Vagina (tissue), 2 donors: ENCODE measurements around the gene DKK3. TPM values are rescaled to one million over a fixed set of nuclear protein-coding genes. Genes with fewer than 3 reads are reported as not detected.

Experiments
- DNase-seq, 2 donors: peaks; one replicate each; pipeline ENCODE4 v3.0.0-alpha.2; 2017; ENCODE audit errors: extremely low spot score in 2 of 2
- H3K27ac ChIP-seq: fragments of 200-600 bp; sonication (generic); one replicate; pipeline ENCODE4 v1.5.1; 2019
- H3K27me3 ChIP-seq: fragments of 200-600 bp; sonication (generic); one replicate; pipeline ENCODE4 v1.5.1; 2019
- H3K36me3 ChIP-seq, 2 donors: fragments of 200-600 bp; sonication (generic); one replicate each; pipeline ENCODE4 v1.5.1; 2017 to 2019
- H3K4me1 ChIP-seq: fragments of 200-600 bp; sonication (generic); one replicate; pipeline ENCODE4 v1.5.1; 2019
- H3K4me3 ChIP-seq, 2 donors: fragments of 200-600 bp; sonication (generic); 1 replicate in 1 of 2; 2 replicates in 1 of 2; pipeline ENCODE4 v1.5.1; 2016 to 2019
- H3K9me3 ChIP-seq: fragments of 200-600 bp; sonication (generic); one replicate; pipeline ENCODE4 v1.5.1; 2019
- POLR2A ChIP-seq, 2 donors: fragments of 450-650 bp; IDR thresholded peaks; one replicate each; pipeline ENCODE4 v1.6.1; 2017; ENCODE audit warnings: antibody characterized with exemption in 2 of 2, mild to moderate bottlenecking in 2 of 2, moderate library complexity in 2 of 2
- POLR2AphosphoS5 ChIP-seq, 2 donors: sonication (generic); formaldehyde crosslinking; IDR thresholded peaks; one replicate each; pipeline ENCODE4 v1.9.0; 2017; ENCODE audit warnings: antibody characterized with exemption in 2 of 2, mild to moderate bottlenecking in 2 of 2, low read depth in 1 of 2; ENCODE audit not compliant: insufficient read depth in 1 of 2
- intact Hi-C: fragments of 100-400 bp; cut with DNase I; formaldehyde crosslinking; loops from one replicate; pipeline ENCODE4 v1.15.1; 2023
- total RNA-seq: library from RNA; depleted of rRNA; stranded (reverse); fragments of >200 nt; gene quantifications from one replicate; pipeline ENCODE4 v1.2.3, GENCODE V29; 2016
- TF ChIP-seq, protein P1 (sequence below), 3 experiments: fragments of 450-650 bp in 2 of 3; fragments of 200-600 bp in 1 of 3; sonication (generic) in 1 of 3; IDR thresholded peaks; one replicate each; pipeline ENCODE4 v1.5.1; 2017 to 2019; ENCODE audit warnings: antibody characterized with exemption in 3 of 3, mild to moderate bottlenecking in 2 of 3, moderate library complexity in 2 of 3

DKK3 gene
- total RNA-seq, 1 donor from 2014 or later = 110 TPM

DNA sequence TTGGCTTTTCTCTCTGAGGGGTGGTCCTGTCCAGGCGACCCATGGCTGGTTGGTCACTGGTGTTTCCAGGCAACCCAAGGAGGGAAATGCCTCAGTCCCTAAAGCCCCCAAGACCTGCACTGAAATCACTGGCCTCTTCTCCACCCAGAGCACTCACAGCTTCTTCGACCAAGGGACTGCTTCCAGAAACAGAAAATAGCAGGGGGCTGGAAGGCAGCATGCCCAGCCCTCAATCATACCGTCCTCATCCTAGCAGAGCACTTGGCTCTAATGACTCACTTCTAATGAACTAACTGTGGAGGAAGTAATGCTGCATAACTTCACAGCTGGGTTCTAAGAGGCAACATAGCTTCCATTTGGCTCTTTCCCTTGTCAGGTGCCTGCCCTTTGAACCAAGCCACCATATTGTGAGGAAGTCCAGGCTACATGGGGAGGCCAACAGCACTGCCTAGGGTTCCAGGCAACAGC, 27.6 kb downstream of the DKK3 start:
- H3K27ac ChIP-seq = peak overlapping the region; percentile 72
- H3K4me3 ChIP-seq = no peak overlapping the region
- DNase-seq = peak in 1 of 2 donors; percentile 83
- H3K36me3 ChIP-seq = no peaks in the 10 kb centered on the region
- intact Hi-C loops = no loop called here
- TF ChIP-seq POLR2A (IDR thresholded peaks at IDR 0.05) (no peak), POLR2AphosphoS5 (IDR thresholded peaks at IDR 0.05; ENCODE audit: insufficient read depth in 1 of 2, low read depth in 1 of 2) (no peak)
- TF ChIP-seq, protein P1, sequence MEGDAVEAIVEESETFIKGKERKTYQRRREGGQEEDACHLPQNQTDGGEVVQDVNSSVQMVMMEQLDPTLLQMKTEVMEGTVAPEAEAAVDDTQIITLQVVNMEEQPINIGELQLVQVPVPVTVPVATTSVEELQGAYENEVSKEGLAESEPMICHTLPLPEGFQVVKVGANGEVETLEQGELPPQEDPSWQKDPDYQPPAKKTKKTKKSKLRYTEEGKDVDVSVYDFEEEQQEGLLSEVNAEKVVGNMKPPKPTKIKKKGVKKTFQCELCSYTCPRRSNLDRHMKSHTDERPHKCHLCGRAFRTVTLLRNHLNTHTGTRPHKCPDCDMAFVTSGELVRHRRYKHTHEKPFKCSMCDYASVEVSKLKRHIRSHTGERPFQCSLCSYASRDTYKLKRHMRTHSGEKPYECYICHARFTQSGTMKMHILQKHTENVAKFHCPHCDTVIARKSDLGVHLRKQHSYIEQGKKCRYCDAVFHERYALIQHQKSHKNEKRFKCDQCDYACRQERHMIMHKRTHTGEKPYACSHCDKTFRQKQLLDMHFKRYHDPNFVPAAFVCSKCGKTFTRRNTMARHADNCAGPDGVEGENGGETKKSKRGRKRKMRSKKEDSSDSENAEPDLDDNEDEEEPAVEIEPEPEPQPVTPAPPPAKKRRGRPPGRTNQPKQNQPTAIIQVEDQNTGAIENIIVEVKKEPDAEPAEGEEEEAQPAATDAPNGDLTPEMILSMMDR (IDR thresholded peaks at IDR 0.05) = no peak
- no peaks in the 10 kb centered on the region for H3K27me3 ChIP-seq
- H3K9me3 ChIP-seq = no peaks in the 10 kb centered on the region
- peaks cover 63% of the 10 kb centered on the region for H3K4me1 ChIP-seq

DNA sequence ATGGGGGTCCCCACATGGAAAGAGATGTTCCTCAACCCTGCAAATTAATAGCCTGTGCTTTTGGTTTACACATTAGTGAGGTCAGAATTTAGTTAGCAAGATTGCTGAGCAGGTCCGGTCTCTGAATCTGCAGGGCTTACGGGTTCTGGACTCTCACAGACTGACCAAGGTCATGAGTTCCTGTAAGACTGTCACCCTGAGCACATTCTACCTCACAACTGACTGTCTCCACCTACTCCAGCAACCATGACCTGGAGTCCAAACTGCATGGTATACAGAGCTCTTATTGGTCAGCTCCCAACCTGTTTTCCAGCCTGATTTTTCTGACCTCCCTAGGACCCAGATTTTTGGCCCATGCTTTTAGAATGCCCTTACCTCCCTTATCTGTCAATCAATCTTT, 28.2 kb downstream of the DKK3 start:
- peaks cover 70% of the 10 kb centered on the region for H3K4me1 ChIP-seq

DNA sequence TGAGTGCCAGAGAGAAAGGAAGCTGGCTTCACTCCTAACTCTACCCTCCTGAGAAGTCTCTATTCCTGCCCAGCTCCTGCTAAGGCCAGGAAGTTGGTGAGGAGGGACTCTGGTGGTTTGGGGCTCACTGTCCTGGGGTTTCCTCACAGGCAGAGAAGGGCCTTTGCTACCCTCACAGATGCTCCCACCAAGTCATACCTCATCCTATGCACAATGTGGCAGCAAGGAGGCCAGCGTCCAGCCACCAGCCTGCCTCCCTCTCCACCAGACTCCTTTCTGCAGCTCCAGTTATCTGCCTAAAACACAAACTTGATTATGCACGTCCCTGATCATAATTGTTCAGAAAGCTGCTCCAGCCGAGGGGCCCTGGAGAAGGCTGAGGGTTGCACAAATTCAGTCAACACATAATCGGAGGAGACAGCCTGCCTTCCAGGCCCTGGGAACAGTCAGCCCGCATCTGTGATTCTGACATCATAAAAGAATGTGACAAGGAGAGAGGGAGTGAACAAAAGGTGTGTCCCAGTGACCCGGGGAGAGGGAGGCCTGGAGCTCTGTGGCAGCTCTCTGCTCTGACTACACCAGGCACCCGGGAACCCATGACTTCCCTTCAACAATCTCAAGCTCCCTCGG, 28.8 kb downstream of the DKK3 start:
- peak; percentile 90 to 94 for DNase-seq
- Histone ChIP-seq H3K9me3 (no peaks in the 10 kb centered on the region), H3K27ac (peak overlapping the region; percentile 72), H3K36me3 (no peaks in the 10 kb centered on the region), H3K27me3 (no peaks in the 10 kb centered on the region), H3K4me3 (no peak overlapping the region), H3K4me1 (peaks cover 73% of the 10 kb centered on the region)
- intact Hi-C loops = loop anchor here (10.0 kb wide), 1 partner anchor 65 kb away; no protein-coding TSS in a partner anchor
- TF ChIP-seq POLR2AphosphoS5 (IDR thresholded peaks at IDR 0.05; ENCODE audit: insufficient read depth in 1 of 2, low read depth in 1 of 2) (no peak), POLR2A (IDR thresholded peaks at IDR 0.05) (no peak)
- TF ChIP-seq, protein P1 (IDR thresholded peaks at IDR 0.05) = no peak

More for the DNA sequence above, 28.2 kb downstream of the DKK3 start:
- Histone ChIP-seq H3K27ac (peak overlapping the region; percentile 72), H3K27me3 (no peaks in the 10 kb centered on the region), H3K4me3 (no peak overlapping the region), H3K36me3 (no peaks in the 10 kb centered on the region), H3K9me3 (no peaks in the 10 kb centered on the region)
- intact Hi-C loops = no loop called here
- TF ChIP-seq, protein P1 (IDR thresholded peaks at IDR 0.05) = no peak
- TF ChIP-seq POLR2A (IDR thresholded peaks at IDR 0.05) = no peak
- TF ChIP-seq POLR2AphosphoS5 (IDR thresholded peaks at IDR 0.05; ENCODE audit: insufficient read depth in 1 of 2, low read depth in 1 of 2) = no peak
- DNase-seq = no peak

DNA sequence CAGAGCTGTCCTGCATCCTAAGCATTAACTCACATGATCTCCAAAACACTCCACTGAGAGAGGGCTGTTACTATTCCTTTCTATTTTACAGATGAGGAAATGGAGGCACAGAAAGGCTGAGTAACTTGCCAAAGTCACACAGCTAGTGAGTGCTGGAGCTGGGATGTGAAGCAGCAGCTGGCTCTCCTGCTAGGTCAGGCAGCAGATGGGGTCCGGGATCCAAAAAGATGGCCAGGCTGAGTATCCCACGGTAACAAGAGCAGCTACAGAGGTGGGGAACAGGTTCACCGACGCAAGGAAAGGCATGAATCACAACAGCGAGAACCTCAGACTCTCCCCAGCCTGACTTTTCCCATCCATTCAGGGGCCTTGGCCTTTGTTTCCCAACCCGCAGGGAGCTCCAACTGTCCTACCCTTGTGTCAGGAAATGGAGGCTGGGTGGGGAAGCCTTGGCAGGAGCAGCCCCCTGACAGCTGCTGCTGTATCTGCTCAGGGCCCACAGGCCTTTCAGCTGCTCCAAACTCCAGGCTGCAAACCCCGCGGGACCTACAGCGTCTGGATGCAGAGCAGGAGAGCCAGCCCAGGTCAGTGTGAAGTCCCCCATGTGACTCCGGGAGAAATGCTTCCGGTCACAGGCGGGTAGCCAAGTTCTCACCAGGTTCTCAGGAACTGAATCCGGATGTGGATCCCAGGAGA, 29.5 kb downstream of the DKK3 start:
- Histone ChIP-seq H3K9me3 (no peaks in the 10 kb centered on the region), H3K4me1 (peaks cover 78% of the 10 kb centered on the region), H3K4me3 (no peak overlapping the region), H3K27me3 (no peaks in the 10 kb centered on the region), H3K36me3 (no peaks in the 10 kb centered on the region), H3K27ac (peak overlapping the region; percentile 72)
- DNase-seq = peak in 1 of 2 donors; percentile 89
- intact Hi-C loops = loop anchor here (10.0 kb wide), 1 partner anchor 66 kb away; no protein-coding TSS in a partner anchor
- TF ChIP-seq POLR2AphosphoS5 (IDR thresholded peaks at IDR 0.05; ENCODE audit: insufficient read depth in 1 of 2, low read depth in 1 of 2) (peak in 1 of 2 donors; percentile 63), POLR2A (IDR thresholded peaks at IDR 0.05) (no peak)
- TF ChIP-seq, protein P1 (IDR thresholded peaks at IDR 0.05) = no peak
